Activated naive CD4-positive, alpha-beta T cell treated with anti-CD3 and anti-CD28 coated beads for 36 hours (primary cell): ENCODE results near the gene GCNT3. TPM values are rescaled to one million over a fixed set of nuclear protein-coding genes. Genes with fewer than 3 reads are reported as not detected.

Source experiments
- CTCF ChIA-PET: fragments of 350-600 bp; sonication (Branson Sonifier 250); formaldehyde crosslinking; loops from one replicate; lab custom pipeline; 2021; ENCODE audit warnings: antibody characterized with exemption; lab: Charles Lee
- DNase-seq: peaks from one replicate; pipeline ENCODE4 v3.0.0-alpha.2; 2020
- H3K27ac Mint-ChIP-seq: one replicate; pipeline ENCODE4 v1.8.0; 2021; ENCODE audit warnings: mild to moderate bottlenecking, mixed read lengths
- H3K27me3 Mint-ChIP-seq: one replicate; pipeline ENCODE4 v1.8.0; 2021; ENCODE audit warnings: low read depth, mixed read lengths
- H3K36me3 Mint-ChIP-seq: one replicate; pipeline ENCODE4 v1.8.0; 2021; ENCODE audit warnings: low read depth, mixed read lengths
- H3K4me1 Mint-ChIP-seq: one replicate; pipeline ENCODE4 v1.8.0; 2021; ENCODE audit warnings: low read depth, mixed read lengths
- H3K4me3 Mint-ChIP-seq: one replicate; pipeline ENCODE4 v1.8.0; 2021; ENCODE audit warnings: mild to moderate bottlenecking, moderate library complexity, mixed read lengths
- H3K9me3 Mint-ChIP-seq: one replicate; pipeline ENCODE4 v1.8.0; 2021; ENCODE audit warnings: mixed read lengths
- intact Hi-C: fragments of 100-400 bp; cut with micrococcal nuclease; formaldehyde crosslinking; loops from one replicate; pipeline ENCODE4 v1.15.1; 2023
- total RNA-seq, 2 experiments: library from RNA; stranded (reverse); gene quantifications; one replicate each; pipeline ENCODE4 v1.2.3, GENCODE V29; 2021

The GCNT3 gene
- total RNA-seq, 2 experiments from 2014 or later, result not detected

DNA sequence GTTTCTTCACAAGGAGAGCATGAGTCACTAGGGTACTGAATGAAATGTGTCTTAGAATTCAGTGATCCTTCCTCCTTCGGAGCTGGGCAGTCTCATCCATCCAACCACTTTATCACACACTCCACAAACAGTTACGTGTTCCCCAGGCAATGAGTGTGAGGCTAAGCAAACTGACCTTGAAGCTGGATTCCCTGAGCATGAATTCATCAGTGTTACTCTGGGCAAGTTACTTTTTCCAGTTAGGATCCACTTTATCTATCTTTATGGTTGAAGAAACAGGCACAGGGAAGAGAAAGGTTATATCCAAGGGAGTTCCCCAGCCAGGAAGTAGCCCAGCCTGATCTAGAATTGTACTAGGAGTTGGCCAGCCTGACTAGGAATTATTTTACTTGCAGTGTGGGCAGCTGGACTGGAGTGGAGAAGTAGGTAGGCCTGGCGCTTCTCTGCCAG lies 17.1 kb upstream of the GCNT3 start:
- Mint-ChIP-seq H3K27me3 (no peaks in the 10 kb centered on the region), H3K9me3 (no peaks in the 10 kb centered on the region), H3K4me1 (peaks cover 16% of the 10 kb centered on the region), H3K36me3 (no peaks in the 10 kb centered on the region), H3K27ac (no peak overlapping the region), H3K4me3 (no peak overlapping the region)
- DNase-seq, result no peak
- CTCF ChIA-PET, result interaction anchor here (0.5 to 1.1 kb wide), 2 partner anchors 47 to 62 kb away, joined by 3 read pairs; no protein-coding TSS in a partner anchor
- intact Hi-C loops, result no loop called here

- intact Hi-C loops, result no loop called here
- peaks cover 12% of the 10 kb centered on the region for H3K4me1 Mint-ChIP-seq
- H3K27me3 Mint-ChIP-seq, result no peaks in the 10 kb centered on the region
- no peaks in the 10 kb centered on the region for H3K36me3 Mint-ChIP-seq
- H3K27ac Mint-ChIP-seq, result no peak overlapping the region
- H3K9me3 Mint-ChIP-seq, result no peaks in the 10 kb centered on the region
- no peak for DNase-seq
- no peak overlapping the region for H3K4me3 Mint-ChIP-seq
- CTCF ChIA-PET, result interaction anchor here (0.5 to 1.1 kb wide), 2 partner anchors 46 to 62 kb away, joined by 3 read pairs; no protein-coding TSS in a partner anchor
Observed at GRCh38 chr15:59594991-59595390, 16.6 kb upstream of the GCNT3 start.

DNA sequence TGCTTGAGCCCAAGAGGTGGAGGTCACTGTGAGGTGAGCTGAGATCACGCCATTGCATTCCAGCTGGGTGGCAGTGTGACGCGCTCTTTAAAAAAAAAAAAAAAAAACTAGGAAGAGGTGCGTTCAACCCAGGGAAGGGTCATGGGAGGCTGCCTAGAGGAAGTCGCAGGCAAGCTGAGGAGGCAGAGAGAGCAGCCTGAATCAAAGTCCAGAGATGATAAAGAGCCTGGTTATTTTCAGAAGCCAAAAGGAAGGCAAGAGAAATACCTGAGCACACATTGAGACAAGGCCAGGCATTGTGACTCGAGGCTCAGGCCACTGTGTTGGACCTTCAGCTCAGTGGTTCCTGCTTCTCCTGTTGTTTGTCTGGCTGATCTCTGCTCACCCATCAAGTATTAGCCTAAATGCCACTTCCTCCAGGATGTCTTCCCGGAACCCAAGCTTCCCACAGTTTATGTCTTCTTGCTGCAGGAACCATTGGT lies 16.1 kb upstream of the GCNT3 start:
- no peak for DNase-seq
- Mint-ChIP-seq H3K27ac (no peak overlapping the region), H3K4me3 (no peak overlapping the region), H3K36me3 (no peaks in the 10 kb centered on the region), H3K27me3 (no peaks in the 10 kb centered on the region), H3K4me1 (peaks cover 9% of the 10 kb centered on the region), H3K9me3 (no peaks in the 10 kb centered on the region)
- CTCF ChIA-PET, result interaction anchor here (0.5 kb wide), 1 partner anchor 46 kb away, joined by 3 read pairs; no protein-coding TSS in a partner anchor
- intact Hi-C loops, result no loop called here

DNA sequence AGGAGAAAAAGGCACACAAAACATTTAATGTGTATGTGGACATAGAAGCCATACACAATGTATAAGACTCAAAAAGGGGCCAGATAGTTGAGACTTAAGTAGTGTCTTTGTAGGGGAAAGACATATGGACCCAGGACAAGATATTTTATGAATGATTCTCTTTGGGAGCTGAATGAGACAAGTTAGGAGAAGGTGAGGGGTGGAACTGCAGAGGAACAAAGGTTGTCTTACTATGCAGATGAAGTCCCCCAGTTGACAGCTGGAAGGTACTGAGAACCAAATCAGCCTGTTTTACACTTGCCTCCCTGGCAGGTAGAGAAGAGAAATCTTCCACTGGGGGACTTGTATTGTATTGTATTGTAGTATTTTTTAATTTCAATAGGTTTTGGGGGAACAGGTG lies 14.9 kb upstream of the GCNT3 start:
- CTCF ChIA-PET, result no interaction called here
- Mint-ChIP-seq H3K4me3 (no peak overlapping the region), H3K27ac (no peak overlapping the region), H3K27me3 (peaks cover 1% of the 10 kb centered on the region), H3K4me1 (peaks cover under 1% of the 10 kb centered on the region), H3K36me3 (no peaks in the 10 kb centered on the region), H3K9me3 (peaks cover 6% of the 10 kb centered on the region)
- no peak for DNase-seq
- intact Hi-C loops, result no loop called here

DNA sequence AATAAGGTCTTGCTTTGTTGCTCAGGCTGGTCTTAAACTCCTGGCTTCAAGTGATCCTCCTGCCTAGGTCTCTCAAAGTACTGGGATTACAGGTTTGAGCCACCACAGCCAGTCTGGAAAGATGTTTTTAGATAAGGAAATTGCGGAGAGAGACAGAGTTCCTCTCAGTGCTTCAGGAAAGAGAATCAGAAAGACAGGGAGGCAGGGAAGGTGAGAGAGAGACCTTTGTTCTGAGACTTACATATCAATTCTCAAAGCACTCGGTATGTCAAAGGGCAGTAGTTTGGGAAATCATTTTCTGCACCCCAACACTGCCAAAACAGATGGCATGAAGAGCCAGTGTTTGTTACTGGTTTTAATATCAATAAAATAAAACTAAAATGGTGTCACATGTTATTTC lies 13.1 kb upstream of the GCNT3 start:
- H3K27me3 Mint-ChIP-seq, result peaks cover 2% of the 10 kb centered on the region
- no peak for DNase-seq

DNA sequence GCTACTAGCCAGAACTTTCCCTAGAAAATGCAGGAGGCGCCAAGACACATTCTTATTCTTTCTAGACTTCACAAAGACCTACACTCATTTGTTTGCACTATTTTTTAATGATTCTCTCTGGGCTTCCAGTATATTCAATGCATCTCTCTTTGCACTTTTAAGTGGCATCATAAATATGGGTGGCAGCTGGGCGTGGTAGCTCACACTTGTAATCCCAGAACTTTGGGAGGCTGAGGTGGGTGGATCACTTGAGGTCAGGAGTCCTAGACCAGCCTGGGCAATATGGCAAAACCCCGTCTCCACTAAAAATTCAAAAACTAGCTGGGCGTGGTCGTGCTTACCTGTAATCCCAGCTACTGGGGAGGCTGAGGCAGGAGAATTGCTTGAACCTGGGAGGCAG lies 5.6 kb upstream of the GCNT3 start:
- Mint-ChIP-seq H3K27me3 (peaks cover 4% of the 10 kb centered on the region), H3K9me3 (peaks cover 16% of the 10 kb centered on the region), H3K36me3 (peaks cover 3% of the 10 kb centered on the region), H3K27ac (no peak overlapping the region), H3K4me3 (no peak overlapping the region), H3K4me1 (no peaks in the 10 kb centered on the region)
- no peak for DNase-seq
- CTCF ChIA-PET, result interaction anchor here (1.0 to 1.3 kb wide), 2 partner anchors 10 to 78 kb away, joined by 3 read pairs; no protein-coding TSS in a partner anchor
- intact Hi-C loops, result no loop called here

More for the DNA sequence above, 13.1 kb upstream of the GCNT3 start:
- intact Hi-C loops, result no loop called here
- Mint-ChIP-seq H3K27ac (no peak overlapping the region), H3K4me1 (no peaks in the 10 kb centered on the region), H3K9me3 (peaks cover 7% of the 10 kb centered on the region), H3K36me3 (no peaks in the 10 kb centered on the region), H3K4me3 (no peak overlapping the region)
- CTCF ChIA-PET, result no interaction called here

- H3K4me1 Mint-ChIP-seq, result peaks cover 3% of the 10 kb centered on the region
- H3K4me3 Mint-ChIP-seq, result no peak overlapping the region
- no peak overlapping the region for H3K27ac Mint-ChIP-seq
- no peak for DNase-seq
- no peaks in the 10 kb centered on the region for H3K36me3 Mint-ChIP-seq
- intact Hi-C loops, result no loop called here
- H3K27me3 Mint-ChIP-seq, result peaks cover 7% of the 10 kb centered on the region
- H3K9me3 Mint-ChIP-seq, result no peaks in the 10 kb centered on the region
- CTCF ChIA-PET, result no interaction called here
Observed at GRCh38 chr15:59609730-59610712, 1.6 kb upstream of the GCNT3 start.

DNA sequence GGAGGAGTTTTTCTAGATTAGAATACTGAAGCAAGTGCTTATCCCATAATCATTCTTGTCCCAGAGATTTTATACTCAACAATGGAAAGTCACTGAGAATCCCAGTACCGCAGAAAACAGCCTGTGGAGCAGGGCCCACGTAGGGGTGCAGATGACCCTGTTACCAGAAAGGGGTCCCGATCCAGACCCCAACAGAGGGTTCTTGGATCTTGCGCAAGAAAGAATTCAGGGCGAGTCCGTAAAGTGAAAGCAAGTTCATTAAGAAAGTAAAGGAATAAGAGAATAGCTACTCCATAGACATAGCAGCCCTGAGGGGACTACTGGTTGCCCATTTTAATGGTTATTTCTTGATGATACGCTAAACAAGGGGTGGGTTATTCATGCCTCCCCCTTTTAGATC lies 2.6 kb downstream of the GCNT3 start:
- no peaks in the 10 kb centered on the region for H3K9me3 Mint-ChIP-seq
- no peak overlapping the region for H3K4me3 Mint-ChIP-seq
- no peaks in the 10 kb centered on the region for H3K36me3 Mint-ChIP-seq
- no peak for DNase-seq
- intact Hi-C loops, result no loop called here
- peaks cover 4% of the 10 kb centered on the region for H3K4me1 Mint-ChIP-seq
- CTCF ChIA-PET, result no interaction called here
- H3K27ac Mint-ChIP-seq, result no peak overlapping the region
- H3K27me3 Mint-ChIP-seq, result peaks cover 15% of the 10 kb centered on the region

GRCh38 chr15:59615661-59616060 lies 4.1 kb downstream of the GCNT3 start:
- H3K9me3 Mint-ChIP-seq, result no peaks in the 10 kb centered on the region
- peaks cover 4% of the 10 kb centered on the region for H3K4me1 Mint-ChIP-seq
- H3K27me3 Mint-ChIP-seq, result peaks cover 15% of the 10 kb centered on the region
- CTCF ChIA-PET, result interaction anchor here (0.7 to 1.4 kb wide), 4 partner anchors 9 to 87 kb away, joined by 3 to 7 read pairs (median 3); no protein-coding TSS in a partner anchor
- intact Hi-C loops, result no loop called here
- DNase-seq, result no peak
- H3K27ac Mint-ChIP-seq, result no peak overlapping the region
- H3K4me3 Mint-ChIP-seq, result no peak overlapping the region
- H3K36me3 Mint-ChIP-seq, result no peaks in the 10 kb centered on the region

DNA sequence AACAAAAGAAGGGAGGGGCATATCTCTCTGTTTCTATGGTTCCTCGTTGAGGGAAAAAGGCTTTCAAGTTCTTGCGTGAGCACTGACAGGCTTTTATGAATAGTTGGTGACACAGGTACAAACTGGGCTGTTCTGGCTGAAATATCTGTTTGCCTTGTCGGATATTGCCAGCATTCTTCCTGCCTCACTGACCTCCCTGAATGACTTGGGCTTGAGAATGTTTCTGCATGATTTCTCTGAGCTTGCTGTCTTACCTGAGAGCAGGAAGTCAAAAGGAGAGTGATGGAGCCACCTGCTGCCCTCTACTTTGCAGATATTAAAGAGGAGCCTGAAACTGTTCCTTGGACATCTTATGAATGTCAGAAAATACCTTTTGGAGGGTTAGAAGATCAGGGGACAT lies 4.8 kb downstream of the GCNT3 start:
- peaks cover 4% of the 10 kb centered on the region for H3K4me1 Mint-ChIP-seq
- DNase-seq, result no peak
- intact Hi-C loops, result no loop called here
- no peaks in the 10 kb centered on the region for H3K9me3 Mint-ChIP-seq
- CTCF ChIA-PET, result interaction anchor here (0.6 to 1.1 kb wide), 5 partner anchors 10 to 238 kb away, joined by 3 to 4 read pairs (median 3); no protein-coding TSS in a partner anchor
- H3K4me3 Mint-ChIP-seq, result no peak overlapping the region
- H3K27ac Mint-ChIP-seq, result no peak overlapping the region
- H3K36me3 Mint-ChIP-seq, result no peaks in the 10 kb centered on the region
- H3K27me3 Mint-ChIP-seq, result peaks cover 15% of the 10 kb centered on the region

GRCh38 chr15:59618406-59618805 lies 6.8 kb downstream of the GCNT3 start:
- Mint-ChIP-seq H3K4me1 (peaks cover 4% of the 10 kb centered on the region), H3K4me3 (no peak overlapping the region), H3K27me3 (peaks cover 10% of the 10 kb centered on the region), H3K36me3 (no peaks in the 10 kb centered on the region), H3K27ac (no peak overlapping the region), H3K9me3 (no peaks in the 10 kb centered on the region)
- CTCF ChIA-PET, result no interaction called here
- intact Hi-C loops, result no loop called here
- DNase-seq, result no peak

GRCh38 chr15:59622289-59622688 lies 10.7 kb downstream of the GCNT3 start:
- DNase-seq, result peak; percentile 73
- H3K27me3 Mint-ChIP-seq, result peaks cover 8% of the 10 kb centered on the region
- intact Hi-C loops, result loop anchor here (1.0 kb wide), 1 partner anchor 90 kb away; no protein-coding TSS in a partner anchor
- no peaks in the 10 kb centered on the region for H3K9me3 Mint-ChIP-seq
- H3K4me3 Mint-ChIP-seq, result no peak overlapping the region
- H3K27ac Mint-ChIP-seq, result no peak overlapping the region
- no peaks in the 10 kb centered on the region for H3K36me3 Mint-ChIP-seq
- H3K4me1 Mint-ChIP-seq, result no peaks in the 10 kb centered on the region
- CTCF ChIA-PET, result interaction anchor here (0.6 to 4.5 kb wide), 3 partner anchors 20 to 907 kb away, joined by 3 to 20 read pairs (median 3); no protein-coding TSS in a partner anchor
